Caco-2 (cell line): ENCODE results near the gene ERI3. TPM values are rescaled to one million over a fixed set of nuclear protein-coding genes. Genes with fewer than 3 reads are reported as not detected.

Experiments used
- BruUV-seq: library from RNA; stranded (reverse); fragments of 400-500 nt; replicated peaks from 2 replicates; lab custom pipeline; 2021; lab: Mats Ljungman, UMichigan
- CTCF ChIA-PET: fragments of 300-600 bp; sonication (Branson Sonifier 250); formaldehyde crosslinking; loops from one replicate; lab custom pipeline; 2022; ENCODE audit warnings: antibody characterized with exemption; lab: Charles Lee
- POLR2A ChIA-PET: fragments of 300-600 bp; sonication (Branson Sonifier 250); formaldehyde crosslinking; loops from one replicate; lab custom pipeline; 2022; ENCODE audit warnings: antibody characterized with exemption; lab: Charles Lee
- DNase-seq, 2 experiments: peaks; one replicate each; pipeline versions ENCODE4 v3.0.0 to v3.0.0-alpha.2; 2020 to 2022
- H3K27me3 ChIP-seq: replicated peaks from 2 replicates; pipeline ENCODE4 v1.6.0; 2011; ENCODE audit warnings: low read length; ENCODE audit not compliant: control insufficient read depth, insufficient read depth
- H3K36me3 ChIP-seq: 2 replicates; pipeline ENCODE4 v1.5.1; 2011; ENCODE audit warnings: low read length; ENCODE audit not compliant: control insufficient read depth, insufficient read depth
- H3K4me1 ChIP-seq: fragments of 250-450 bp; sonication (Bioruptor Pico); 2 replicates; pipeline ENCODE4 v1.5.1; 2020; ENCODE audit warnings: mild to moderate bottlenecking
- H3K4me3 ChIP-seq: 2 replicates; pipeline ENCODE4 v1.5.1; 2011; ENCODE audit warnings: low read depth, mild to moderate bottlenecking, control low read depth, low read length
- H3K9me3 ChIP-seq: fragments of 250-450 bp; sonication (Bioruptor Pico); 2 replicates; pipeline ENCODE4 v1.5.1; 2020; ENCODE audit warnings: mild to moderate bottlenecking, moderate library complexity
- H3K27ac Mint-ChIP-seq: one replicate; pipeline ENCODE4 v1.8.0; 2022; ENCODE audit warnings: mixed read lengths; ENCODE audit not compliant: unreplicated experiment
- H3K27me3 Mint-ChIP-seq: one replicate; pipeline ENCODE4 v1.8.0; 2022; ENCODE audit warnings: mixed read lengths; ENCODE audit not compliant: insufficient read depth, unreplicated experiment
- H3K36me3 Mint-ChIP-seq: one replicate; pipeline ENCODE4 v1.8.0; 2022; ENCODE audit warnings: mild to moderate bottlenecking, mixed read lengths; ENCODE audit not compliant: insufficient read depth, unreplicated experiment
- H3K4me1 Mint-ChIP-seq: one replicate; pipeline ENCODE4 v1.8.0; 2022; ENCODE audit warnings: low read depth, mixed read lengths; ENCODE audit not compliant: unreplicated experiment
- H3K4me3 Mint-ChIP-seq: one replicate; pipeline ENCODE4 v1.8.0; 2022; ENCODE audit warnings: mild to moderate bottlenecking, moderate library complexity, mixed read lengths; ENCODE audit not compliant: unreplicated experiment
- H3K9me3 Mint-ChIP-seq: one replicate; pipeline ENCODE4 v1.8.0; 2022; ENCODE audit warnings: mixed read lengths; ENCODE audit not compliant: unreplicated experiment
- CTCF ChIP-seq, 2 experiments: fragments of 200-600 bp in 1 of 2; IDR thresholded peaks; 1 replicate in 1 of 2; 2 replicates in 1 of 2; pipeline versions ENCODE4 v1.5.1 to v1.8.0; 2011 to 2022; ENCODE audit warnings: antibody characterized with exemption in 1 of 2, control low read depth in 1 of 2, inconsistent platforms in 1 of 2, low read depth in 1 of 2, low read length in 1 of 2, mild to moderate bottlenecking in 1 of 2, moderate library complexity in 1 of 2; ENCODE audit not compliant: insufficient read depth in 1 of 2, severe bottlenecking in 1 of 2, unreplicated experiment in 1 of 2
- intact Hi-C: fragments of 100-400 bp; cut with micrococcal nuclease; formaldehyde crosslinking; loops from one replicate; pipeline ENCODE4 v1.10.0; 2022; ENCODE audit not compliant: unreplicated experiment
- total RNA-seq: library from RNA; stranded (reverse); gene quantifications from 2 replicates; pipeline ENCODE4 v1.2.3, GENCODE V29; 2022

Gene ERI3
- total RNA-seq, 1 experiment from 2014 or later, result 38.2 TPM

GRCh38 chr1:44242746-44243145 lies 112.3 kb downstream of the ERI3 start:
- H3K4me1 ChIP-seq, result no peaks in the 10 kb centered on the region
- DNase-seq, result no peak
- no peaks in the 10 kb centered on the region for H3K27me3 ChIP-seq
- intact Hi-C loops, result no loop called here
- H3K36me3 ChIP-seq, result 0 out of 2 replicates have a peak, but pooled peaks cover under 1% of the 10 kb centered on the region
- Mint-ChIP-seq H3K4me1 (no peaks in the 10 kb centered on the region), H3K36me3 (no peaks in the 10 kb centered on the region), H3K9me3 (no peaks in the 10 kb centered on the region), H3K4me3 (no peak overlapping the region), H3K27ac (no peak overlapping the region), H3K27me3 (no peaks in the 10 kb centered on the region)
- no peak for TF ChIP-seq CTCF (IDR thresholded peaks at IDR 0.05; ENCODE audit: insufficient read depth in 1 of 2, low read depth in 1 of 2, low read length in 1 of 2, severe bottlenecking in 1 of 2, unreplicated experiment in 1 of 2)
- H3K9me3 ChIP-seq, result no peaks in the 10 kb centered on the region
- H3K4me3 ChIP-seq, result no peak overlapping the region
- ChIA-PET POLR2A (no interaction called here), CTCF (interaction anchor here (1.0 kb wide), 1 partner anchor 52 kb away, joined by 3 read pairs; no protein-coding TSS in a partner anchor)
- BruUV-seq, result no TSS peak

GRCh38 chr1:44240802-44241671 lies 114.0 kb downstream of the ERI3 start:
- BruUV-seq, result no TSS peak
- H3K9me3 Mint-ChIP-seq, result no peaks in the 10 kb centered on the region
- intact Hi-C loops, result no loop called here
- no peak overlapping the region for H3K4me3 ChIP-seq
- H3K4me1 Mint-ChIP-seq, result no peaks in the 10 kb centered on the region
- no peaks in the 10 kb centered on the region for H3K4me1 ChIP-seq
- H3K27ac Mint-ChIP-seq, result peak overlapping the region; percentile 39
- DNase-seq, result no peak
- no peak for TF ChIP-seq CTCF (IDR thresholded peaks at IDR 0.05; ENCODE audit: insufficient read depth in 1 of 2, low read depth in 1 of 2, low read length in 1 of 2, severe bottlenecking in 1 of 2, unreplicated experiment in 1 of 2)
- H3K27me3 ChIP-seq, result no peaks in the 10 kb centered on the region
- POLR2A ChIA-PET, result no interaction called here
- no peak overlapping the region for H3K4me3 Mint-ChIP-seq
- CTCF ChIA-PET, result no interaction called here
- H3K27me3 Mint-ChIP-seq, result no peaks in the 10 kb centered on the region
- H3K36me3 Mint-ChIP-seq, result no peaks in the 10 kb centered on the region
- H3K9me3 ChIP-seq, result no peaks in the 10 kb centered on the region
- H3K36me3 ChIP-seq, result 0 out of 2 replicates have a peak, but pooled peaks cover 1% of the 10 kb centered on the region

GRCh38 chr1:44239961-44240371 lies 115.1 kb downstream of the ERI3 start:
- Histone ChIP-seq H3K27me3 (no peaks in the 10 kb centered on the region), H3K36me3 (0 out of 2 replicates have a peak, but pooled peaks cover 1% of the 10 kb centered on the region), H3K9me3 (no peaks in the 10 kb centered on the region), H3K4me1 (no peaks in the 10 kb centered on the region), H3K4me3 (no peak overlapping the region)
- intact Hi-C loops, result no loop called here
- no peak overlapping the region for H3K27ac Mint-ChIP-seq
- no peak for TF ChIP-seq CTCF (IDR thresholded peaks at IDR 0.05; ENCODE audit: insufficient read depth in 1 of 2, low read depth in 1 of 2, low read length in 1 of 2, severe bottlenecking in 1 of 2, unreplicated experiment in 1 of 2)
- no peaks in the 10 kb centered on the region for H3K4me1 Mint-ChIP-seq
- no peaks in the 10 kb centered on the region for H3K36me3 Mint-ChIP-seq
- BruUV-seq, result no TSS peak
- DNase-seq, result no peak
- H3K4me3 Mint-ChIP-seq, result no peak overlapping the region
- H3K9me3 Mint-ChIP-seq, result no peaks in the 10 kb centered on the region
- no peaks in the 10 kb centered on the region for H3K27me3 Mint-ChIP-seq
- POLR2A ChIA-PET, result no interaction called here
- CTCF ChIA-PET, result no interaction called here
